ENCODE results near the gene TNNT2.

Gene TNNT2

DNA sequence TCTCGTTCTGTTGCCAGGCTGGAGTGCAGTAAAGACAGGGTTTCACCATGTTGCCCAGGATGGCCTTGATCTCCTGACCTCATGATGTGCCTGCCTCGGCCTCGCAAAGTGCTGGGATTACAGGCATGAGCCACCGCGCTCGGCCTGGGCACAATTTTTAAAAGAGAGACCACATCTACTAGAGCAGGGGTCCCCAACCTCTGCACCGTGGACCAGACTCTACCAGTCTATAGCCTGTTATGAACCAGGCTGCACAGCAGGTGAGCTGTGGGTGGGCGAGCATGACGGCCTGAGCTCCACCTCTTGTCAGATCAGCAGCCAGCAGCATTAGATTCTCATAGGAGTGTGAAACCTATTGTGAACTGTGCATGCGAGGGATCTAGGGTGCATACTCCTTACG lies 20.8 kb downstream of the TNNT2 start:
- DNase-seq (ENCODE audit: low read depth, low spot score): no peak

DNA sequence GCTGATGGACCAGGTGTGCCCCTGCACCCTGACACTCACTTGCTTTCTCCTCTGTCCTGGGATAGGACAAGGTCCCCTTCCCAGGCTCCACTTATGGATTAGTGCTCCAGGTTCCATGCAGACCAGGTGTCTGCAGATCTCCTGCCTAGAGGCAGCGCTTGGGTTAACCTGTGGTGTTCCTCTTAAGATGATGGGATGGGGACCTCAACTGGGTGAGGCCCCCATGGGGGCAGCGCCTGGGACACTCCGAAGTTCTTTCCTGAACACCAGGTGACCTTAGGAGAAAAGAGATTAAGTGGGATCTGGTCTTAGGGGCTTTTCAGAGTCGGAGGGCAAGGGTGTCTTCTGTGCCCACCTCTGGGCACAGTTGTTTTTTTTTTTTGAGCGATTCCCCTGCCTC lies 21.2 kb downstream of the TNNT2 start:
- DNase-seq (ENCODE audit: low read depth, low spot score): no peak

DNA sequence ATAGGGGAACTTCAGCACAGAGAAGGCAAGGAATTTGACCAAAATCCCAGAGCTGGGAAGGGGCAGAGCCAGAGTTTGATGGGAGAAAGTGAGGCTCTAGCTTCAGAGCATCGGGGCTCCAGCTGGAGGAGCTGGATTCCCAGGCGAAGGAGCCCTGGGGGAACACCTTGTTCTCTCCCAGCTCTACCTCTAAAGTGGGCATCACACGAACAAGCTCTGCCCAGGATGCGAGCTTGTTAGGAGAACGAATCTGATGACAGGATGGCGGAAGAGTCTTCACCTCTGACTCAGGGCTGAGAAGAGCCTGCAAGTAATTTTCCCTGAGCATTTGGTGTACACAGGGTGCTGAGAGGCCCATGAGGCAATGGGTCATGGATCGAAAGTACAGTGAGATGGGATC lies 22.0 kb downstream of the TNNT2 start:
- DNase-seq (ENCODE audit: low read depth, low spot score): no peak

DNA sequence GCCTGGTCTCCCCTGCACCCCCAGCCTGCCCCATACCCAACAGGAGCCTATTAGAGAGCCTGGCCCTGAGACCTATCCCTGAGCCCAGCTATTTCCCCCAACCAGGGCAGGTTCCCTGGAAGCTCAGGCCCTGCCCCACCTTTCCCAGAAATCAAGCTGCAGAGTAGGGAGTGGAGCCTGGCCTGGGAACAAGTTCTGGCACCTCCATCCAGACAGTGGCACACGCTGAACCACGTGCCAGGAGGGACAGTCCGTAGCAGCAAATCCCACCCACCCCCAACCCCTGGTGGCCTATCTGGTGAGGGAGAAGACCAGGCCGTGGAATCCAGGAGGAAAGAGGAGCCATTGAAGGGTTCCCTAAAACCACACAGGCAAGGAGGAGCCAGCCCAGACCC lies 22.6 kb downstream of the TNNT2 start:
- DNase-seq (ENCODE audit: low read depth, low spot score): no peak

GRCh38 chr1:201354151-201354900 lies 23.2 kb downstream of the TNNT2 start:
- DNase-seq (ENCODE audit: low read depth, low spot score): no peak

DNA sequence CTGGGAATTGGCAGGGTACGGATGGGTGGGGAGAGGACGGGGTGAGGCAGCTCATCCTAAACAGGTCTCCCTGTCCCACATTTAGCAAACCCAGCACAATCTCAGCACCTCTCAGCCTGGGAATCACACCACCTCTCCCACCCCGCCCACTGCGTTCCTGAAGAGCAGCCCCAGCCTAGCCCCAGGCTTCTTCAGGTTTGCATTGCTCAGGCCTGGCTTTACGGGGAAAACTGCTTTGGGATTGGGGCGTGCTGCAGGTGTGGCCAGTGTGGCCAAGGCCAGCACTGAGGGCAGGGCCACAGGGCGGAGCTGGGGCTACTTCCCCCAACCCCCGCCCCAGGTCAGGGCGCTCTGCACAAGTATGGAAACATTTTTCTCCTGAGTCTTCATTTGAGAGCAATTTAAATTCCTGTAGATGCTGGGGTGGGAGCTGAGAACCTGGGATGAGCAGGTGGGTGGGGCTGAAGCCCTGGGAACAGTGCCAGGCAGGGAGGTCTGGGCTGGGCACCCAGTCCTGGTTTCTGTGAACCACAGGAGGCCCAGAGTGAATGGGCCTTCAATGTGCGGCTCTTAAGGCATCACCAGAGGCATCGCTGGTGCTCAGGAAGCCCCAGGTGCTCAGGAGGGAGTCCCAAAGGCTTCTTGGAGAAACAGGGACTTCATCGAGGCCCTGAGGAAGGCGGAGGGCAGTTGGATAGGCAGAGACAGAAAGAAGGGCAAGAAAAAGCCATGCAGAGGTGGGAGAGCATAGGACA lies 24.1 kb downstream of the TNNT2 start:
- DNase-seq (ENCODE audit: low read depth, low spot score): peak; percentile 87

DNA sequence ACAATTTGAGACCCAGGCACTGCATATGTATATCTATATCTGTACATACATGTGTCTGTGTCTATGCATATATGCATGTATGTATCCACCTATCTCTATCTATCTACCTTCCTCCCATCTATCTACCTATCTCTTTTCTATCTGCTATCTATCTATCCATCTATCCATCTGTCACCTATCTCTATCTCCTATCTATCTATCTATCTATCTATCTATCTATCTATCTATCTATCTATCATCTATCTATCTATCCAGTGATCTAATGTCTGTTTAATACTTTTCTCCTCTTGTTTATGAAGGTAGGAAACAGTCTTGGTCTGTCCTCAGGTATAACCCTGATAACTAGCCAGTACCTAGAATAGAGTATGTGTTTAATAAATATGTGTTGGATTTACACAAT lies 25.9 kb downstream of the TNNT2 start:
- DNase-seq (ENCODE audit: low read depth, low spot score): no peak

GRCh38 chr1:201350884-201351283 lies 26.6 kb downstream of the TNNT2 start:
- DNase-seq (ENCODE audit: low read depth, low spot score): no peak

DNA sequence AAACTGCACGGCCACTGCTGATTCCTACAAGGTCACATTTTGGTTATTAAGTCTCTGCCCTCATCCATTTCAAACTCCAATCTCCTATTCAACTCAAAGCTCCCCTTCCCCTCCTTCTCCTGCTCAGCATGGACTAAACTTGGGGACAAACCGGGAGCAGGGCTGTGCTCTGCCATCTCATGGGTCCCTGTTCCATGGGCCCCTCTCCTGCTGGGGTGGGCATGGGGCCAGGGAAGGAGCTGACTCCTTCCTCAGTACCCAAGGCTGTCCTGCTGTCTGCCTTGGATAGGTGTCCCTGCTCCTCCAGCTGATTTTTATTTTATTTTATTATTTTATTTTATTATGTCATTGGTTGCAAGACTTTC lies 27.1 kb downstream of the TNNT2 start:
- no peak for DNase-seq (ENCODE audit: low read depth, low spot score)

GRCh38 chr1:201349092-201349491 lies 28.4 kb downstream of the TNNT2 start:
- DNase-seq (ENCODE audit: low read depth, low spot score): no peak

- DNase-seq (ENCODE audit: low read depth, low spot score): peak; percentile 80
These were observed 29.3 kb downstream of the TNNT2 start for GRCh38 chr1:201348211-201348566.

DNA sequence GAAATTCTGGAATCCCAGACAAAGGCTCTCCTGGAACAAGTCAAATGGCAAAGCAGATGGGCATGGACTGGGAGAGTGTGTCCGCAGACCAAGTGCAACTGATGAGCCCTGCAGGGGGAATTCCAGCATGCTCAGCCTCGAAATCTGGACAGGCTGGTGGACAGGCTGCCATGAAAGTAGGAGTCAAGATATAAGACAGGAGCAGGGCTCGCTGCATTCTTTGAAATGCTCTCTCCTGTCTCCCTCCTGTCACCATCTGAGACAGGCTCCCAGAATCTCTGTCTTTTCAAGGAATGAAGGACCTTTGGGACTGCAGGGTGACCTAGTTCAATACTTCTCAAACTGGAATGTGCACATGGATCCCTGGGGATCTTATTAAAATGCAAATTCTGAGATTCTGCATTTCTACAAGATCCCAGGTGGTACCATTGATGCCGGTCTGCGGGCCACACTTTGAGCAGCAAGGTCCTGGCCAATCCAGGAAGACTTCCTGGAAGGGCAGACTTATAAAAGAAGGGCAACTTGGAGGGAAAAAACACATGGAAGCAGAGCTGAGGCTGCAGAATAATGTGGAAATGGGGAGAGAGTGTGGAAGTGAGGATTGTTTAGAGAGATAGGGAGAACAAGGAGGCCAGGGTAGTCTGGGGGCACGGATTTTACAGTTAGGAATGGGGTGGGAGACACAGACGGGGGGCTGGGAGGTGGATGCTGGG lies 29.8 kb downstream of the TNNT2 start:
- peak; percentile 33 for DNase-seq (ENCODE audit: low read depth, low spot score)

DNA sequence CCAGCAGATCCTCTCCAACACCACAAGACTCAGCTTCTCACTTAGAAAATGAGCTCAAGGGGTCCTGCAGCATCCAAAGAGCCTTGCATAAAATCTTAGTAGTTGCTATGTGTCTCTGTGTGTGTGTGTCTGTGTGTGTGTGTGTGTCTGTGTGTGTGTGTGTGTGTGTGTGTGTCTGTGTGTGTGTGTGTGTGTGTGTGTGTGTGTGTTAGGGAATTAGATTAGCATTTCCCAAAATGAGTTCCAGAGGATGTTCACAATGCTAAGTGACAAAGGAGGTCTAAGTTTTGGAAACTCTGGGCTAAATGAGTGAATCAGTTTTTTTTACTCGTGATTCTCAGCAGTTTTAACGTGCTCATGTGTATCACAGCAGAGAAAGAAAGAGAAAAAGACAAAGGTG lies 30.5 kb downstream of the TNNT2 start:
- DNase-seq (ENCODE audit: low read depth, low spot score): no peak

GRCh38 chr1:201346337-201346939 lies 31.0 kb downstream of the TNNT2 start:
- peak; percentile 72 for DNase-seq (ENCODE audit: low read depth, low spot score)

DNA sequence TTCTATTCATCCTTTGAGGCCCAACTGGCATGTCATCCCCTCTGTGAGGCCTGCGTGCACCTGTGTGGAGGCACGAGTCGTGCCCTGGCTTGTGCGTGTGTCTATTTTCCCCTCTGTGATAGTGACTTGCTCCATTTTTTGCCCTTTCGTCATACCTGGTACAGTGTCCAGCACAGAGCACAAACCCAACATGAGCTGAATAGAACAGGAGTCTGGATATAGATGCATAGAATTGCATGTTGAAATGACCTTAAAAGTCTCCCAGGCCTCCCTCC lies 32.5 kb downstream of the TNNT2 start:
- DNase-seq (ENCODE audit: low read depth, low spot score): no peak

- no peak for DNase-seq (ENCODE audit: low read depth, low spot score)
These were observed 33.0 kb downstream of the TNNT2 start for GRCh38 chr1:201344206-201345080.

- DNase-seq (ENCODE audit: low read depth, low spot score): no peak
These were observed 36.1 kb downstream of the TNNT2 start for GRCh38 chr1:201341377-201341776.

DNA sequence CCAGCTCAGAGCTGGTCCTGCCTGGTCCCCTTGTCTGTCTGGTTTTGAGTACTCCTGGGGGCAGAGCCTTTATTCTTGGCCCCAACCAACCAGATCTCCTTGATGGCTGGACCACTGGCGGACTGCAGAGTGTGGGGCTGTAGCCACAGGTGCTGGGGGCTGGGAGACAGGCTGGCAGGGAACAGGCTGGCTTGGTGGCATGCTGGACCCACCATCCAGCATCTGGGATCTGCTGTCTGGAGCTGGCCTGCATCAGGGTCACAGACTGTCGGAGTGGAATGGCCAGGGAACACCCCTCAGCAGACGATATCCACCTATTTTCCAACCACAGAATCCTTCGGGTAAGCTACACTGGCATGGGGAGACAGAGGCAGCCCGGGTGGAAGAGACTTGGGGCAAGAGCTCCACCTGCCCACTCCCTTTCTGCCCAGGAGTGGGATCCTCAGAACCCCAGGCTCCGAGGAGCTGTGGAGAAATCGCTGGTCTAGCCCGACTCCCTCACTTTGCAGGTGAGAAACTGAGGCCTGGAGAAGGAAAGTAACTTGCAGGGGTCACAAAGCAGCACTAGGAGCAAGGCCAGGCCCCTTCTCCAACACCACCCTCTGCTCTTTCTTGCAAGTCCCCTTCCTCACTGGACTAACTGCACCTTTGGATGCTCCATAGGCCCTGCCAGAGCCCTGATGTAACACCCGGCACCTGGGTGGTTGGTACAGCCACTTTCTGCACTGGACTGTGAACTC lies 40.6 kb downstream of the TNNT2 start:
- DNase-seq (ENCODE audit: low read depth, low spot score): no peak

DNA sequence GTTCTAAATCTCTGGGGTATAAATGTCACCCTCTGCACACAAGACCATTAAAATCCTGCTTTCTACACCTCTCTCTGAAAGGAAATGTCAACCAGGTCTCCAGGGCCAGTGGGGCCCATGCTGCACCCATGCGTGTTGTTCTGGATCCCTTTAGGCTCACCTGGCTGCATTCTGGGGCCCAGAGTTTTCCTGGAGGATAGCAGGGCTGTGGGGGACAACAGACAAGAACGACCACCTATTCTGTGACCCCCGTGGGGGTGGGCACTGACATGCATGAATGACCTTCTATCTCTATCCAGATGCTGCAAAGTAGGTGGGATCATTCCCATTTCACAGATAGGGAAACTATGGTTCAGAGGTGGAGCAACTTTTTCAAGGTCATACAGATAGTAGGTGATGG lies 41.6 kb downstream of the TNNT2 start:
- DNase-seq (ENCODE audit: low read depth, low spot score): no peak

DNA sequence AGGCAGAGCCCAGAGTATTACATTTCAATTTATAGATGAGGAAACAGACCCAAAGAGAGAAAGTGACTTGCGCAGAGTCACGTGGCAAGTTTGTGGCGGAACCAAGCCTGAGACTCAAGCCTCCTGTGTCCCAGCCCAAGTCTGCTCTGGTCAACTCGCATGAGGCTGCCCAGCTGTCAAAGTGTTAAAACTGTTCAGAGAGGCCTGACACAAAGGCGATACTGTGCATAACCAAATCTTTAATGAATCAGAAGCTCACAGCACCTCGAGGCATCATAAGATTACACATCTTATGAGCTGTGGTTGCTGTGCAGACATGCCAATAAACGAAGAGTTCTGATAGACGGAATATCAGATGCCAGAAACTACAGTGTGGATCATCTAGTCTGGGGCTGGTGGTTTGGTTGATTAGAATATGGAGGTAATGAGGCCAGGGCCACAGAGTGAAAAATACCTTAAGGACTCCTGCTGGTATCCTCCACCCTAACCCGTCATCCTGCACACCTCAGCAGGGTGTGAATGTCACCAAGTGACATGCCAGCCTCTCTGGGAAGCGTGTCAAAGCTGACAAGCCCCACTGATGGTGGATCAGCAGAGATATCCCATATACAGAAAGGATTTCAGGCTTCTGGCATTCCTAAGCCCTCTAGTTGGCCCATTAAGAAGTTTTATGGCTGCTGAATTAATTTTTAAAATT lies 42.2 kb downstream of the TNNT2 start:
- DNase-seq (ENCODE audit: low read depth, low spot score): no peak
